SU-DHL-6 (cell line): Measurements from ENCODE around the gene ZNF592.

Experiments
- H2AFZ ChIP-seq: fragments of 200-600 bp; sonication (generic); 2 replicates; pipeline ENCODE4 v1.6.1; 2014; ENCODE audit warnings: low read depth, mild to moderate bottlenecking, moderate library complexity, mixed read lengths, antibody characterized with exemption, low read length; ENCODE audit not compliant: severe bottlenecking
- H3F3A ChIP-seq: fragments of 200-600 bp; shearing (Covaris generic); 2 replicates; pipeline ENCODE4 v1.6.0; 2016; ENCODE audit warnings: antibody characterized with exemption, mild to moderate bottlenecking; ENCODE audit not compliant: insufficient read depth
- H3K27ac ChIP-seq: fragments of 200-600 bp; sonication (generic); 2 replicates; pipeline ENCODE4 v1.5.1; 2016; ENCODE audit warnings: low read depth, mild to moderate bottlenecking, low read length, moderate library complexity, mixed read lengths
- H3K27me3 ChIP-seq: fragments of 200-600 bp; sonication (generic), shearing (Covaris generic); 2 replicates; pipeline ENCODE4 v1.6.0; 2014; ENCODE audit warnings: mild to moderate bottlenecking, low read length
- H3K36me3 ChIP-seq: fragments of 200-600 bp; sonication (generic); 2 replicates; pipeline ENCODE4 v1.6.1; 2014; ENCODE audit warnings: mild to moderate bottlenecking, low read length, mixed read lengths
- H3K4me2 ChIP-seq: fragments of 300-600, 200-600 bp; shearing (Covaris generic), sonication (generic); 2 replicates; pipeline ENCODE4 v1.6.0; 2014; ENCODE audit warnings: low read length, low read depth, mild to moderate bottlenecking; ENCODE audit not compliant: poor library complexity, severe bottlenecking
- H3K4me3 ChIP-seq: fragments of 200-600 bp; sonication (generic); 2 replicates; pipeline ENCODE4 v1.5.1; 2014; ENCODE audit warnings: antibody characterized with exemption, low read length, mild to moderate bottlenecking, mixed read lengths; ENCODE audit not compliant: insufficient read depth, poor library complexity, severe bottlenecking
- H3K79me2 ChIP-seq: fragments of 200-600 bp; sonication (generic); 2 replicates; pipeline ENCODE4 v1.6.1; 2014; ENCODE audit warnings: mild to moderate bottlenecking, low read length, moderate library complexity; ENCODE audit not compliant: insufficient read depth
- H3K9ac ChIP-seq: fragments of 200-600 bp; sonication (generic); 2 replicates; pipeline ENCODE4 v1.7.0; 2014; ENCODE audit warnings: mild to moderate bottlenecking, low read length
- H3K9me2 ChIP-seq: fragments of 200-600 bp; sonication (generic); replicated peaks from 2 replicates; pipeline ENCODE4 v1.6.1; 2014; ENCODE audit warnings: low read length; ENCODE audit not compliant: insufficient read depth
- H3K9me3 ChIP-seq: fragments of 200-600 bp; sonication (generic); 2 replicates; pipeline ENCODE4 v1.6.1; 2014; ENCODE audit warnings: low read length, mixed read lengths; ENCODE audit not compliant: insufficient read depth
- H4K20me1 ChIP-seq: fragments of 200-600 bp; sonication (generic); 2 replicates; pipeline ENCODE4 v1.6.1; 2014; ENCODE audit warnings: low read depth, mild to moderate bottlenecking, antibody characterized with exemption, low read length, moderate library complexity, mixed read lengths
- CTCF ChIP-seq: fragments of 200-600 bp; sonication (generic); IDR thresholded peaks from one replicate; pipeline ENCODE4 v1.5.1; 2017; ENCODE audit warnings: antibody characterized with exemption, mild to moderate bottlenecking, low read length, moderate library complexity; ENCODE audit not compliant: insufficient read depth, poor library complexity, severe bottlenecking
- EZH2phosphoT487 ChIP-seq: fragments of 200-600 bp; sonication (generic), shearing (Covaris generic); conservative IDR thresholded peaks from 2 replicates; pipeline ENCODE4 v1.6.1; 2018; ENCODE audit warnings: mild to moderate bottlenecking, antibody characterized with exemption, low read length, moderate library complexity, mixed read lengths

Gene ZNF592

GRCh38 chr15:84766461-84767035 is 18.2 kb downstream of the ZNF592 start:
- Histone ChIP-seq H2AFZ (no peak overlapping the region), H3F3A (no peaks in the 10 kb centered on the region), H3K9me3 (no peaks in the 10 kb centered on the region), H3K79me2 (peaks cover 79% of the 10 kb centered on the region), H4K20me1 (peaks cover 21% of the 10 kb centered on the region; the same call in 1 of the 2 replicates), H3K27me3 (no peaks in the 10 kb centered on the region), H3K4me3 (no peak overlapping the region), H3K36me3 (0 out of 2 replicates have a peak, but pooled peaks cover 4% of the 10 kb centered on the region), H3K9ac (no peak overlapping the region), H3K27ac (no peak overlapping the region), H3K9me2 (no peaks in the 10 kb centered on the region), H3K4me2 (no peak overlapping the region)
- TF ChIP-seq EZH2phosphoT487 (no peak), CTCF (no peak)

- H3K9me2 ChIP-seq, result no peaks in the 10 kb centered on the region
- H3K79me2 ChIP-seq, result peaks cover 70% of the 10 kb centered on the region
- H4K20me1 ChIP-seq, result no peaks in the 10 kb centered on the region
- H3K27me3 ChIP-seq, result no peaks in the 10 kb centered on the region
- no peaks in the 10 kb centered on the region for H3K9me3 ChIP-seq
- H3K9ac ChIP-seq, result no peak overlapping the region
- TF ChIP-seq EZH2phosphoT487 (no peak), CTCF (no peak)
- H3K36me3 ChIP-seq, result peaks cover 8% of the 10 kb centered on the region; the same call in 1 of the 2 replicates
- no peaks in the 10 kb centered on the region for H3F3A ChIP-seq
- no peak overlapping the region for H3K27ac ChIP-seq
- H3K4me2 ChIP-seq, result no peak overlapping the region
- no peak overlapping the region for H2AFZ ChIP-seq
- no peak overlapping the region for H3K4me3 ChIP-seq
Observed at GRCh38 chr15:84772031-84772430, 23.6 kb downstream of the ZNF592 start.

- peaks cover 8% of the 10 kb centered on the region; the same call in 1 of the 2 replicates for H3K36me3 ChIP-seq
- H3K79me2 ChIP-seq, result peaks cover 66% of the 10 kb centered on the region
- H3F3A ChIP-seq, result no peaks in the 10 kb centered on the region
- no peak overlapping the region for H3K27ac ChIP-seq
- no peaks in the 10 kb centered on the region for H3K9me3 ChIP-seq
- H2AFZ ChIP-seq, result no peak overlapping the region
- H3K4me2 ChIP-seq, result no peak overlapping the region
- TF ChIP-seq CTCF (no peak), EZH2phosphoT487 (no peak)
- H3K27me3 ChIP-seq, result no peaks in the 10 kb centered on the region
- no peak overlapping the region for H3K9ac ChIP-seq
- H4K20me1 ChIP-seq, result no peaks in the 10 kb centered on the region
- H3K4me3 ChIP-seq, result no peak overlapping the region
- H3K9me2 ChIP-seq, result no peaks in the 10 kb centered on the region
Observed at GRCh38 chr15:84772467-84772866, 24.1 kb downstream of the ZNF592 start.
